NOMO-1 treated with DMSO at 0.1 percent for 48 hours (cell line): ENCODE results near the gene C11orf98.

ENCODE experiments used
- DNase-seq: peaks from one replicate; lab custom pipeline; 2025; ENCODE audit not compliant: unreplicated experiment; lab: John Stamatoyannopoulos, UW

C11orf98 gene

GRCh38 chr11:62613291-62613778 lies 51.7 kb downstream of the C11orf98 start:
- DNase-seq = no peak
